ENCODE results near the gene CDS2.

- TF ChIP-seq REST (IDR thresholded peaks at IDR 0.05; ENCODE audit: insufficient read depth in 1 of 2, low read depth in 2 of 2, low read length in 2 of 2) (no peak), POLR2AphosphoS5 (IDR thresholded peaks at IDR 0.05; ENCODE audit: low read depth, low read length) (no peak), TAF1 (IDR thresholded peaks at IDR 0.05; ENCODE audit: borderline replicate concordance, insufficient read depth, low read length) (no peak), SIN3A (IDR thresholded peaks at IDR 0.05; ENCODE audit: borderline replicate concordance, insufficient read depth, low read length) (no peak), FOXP2 (optimal IDR thresholded peaks at IDR 0.05; ENCODE audit: borderline replicate concordance, extremely low read depth, extremely low read length, insufficient read depth) (no peak)
Observed at GRCh38 chr20:5078399-5078958, 48.3 kb upstream of the CDS2 start.

Data from PFSK-1 (cell line).